HepG2 (cell line): ENCODE data around the gene UBE2S. TPM values are rescaled to one million over a fixed set of nuclear protein-coding genes. Genes with fewer than 3 reads are reported as not detected.

ENCODE experiments used
- CAMTA2 ChIP-seq: sonication (generic); formaldehyde crosslinking; IDR thresholded peaks from 2 replicates; pipeline ENCODE4 v1.4.0; 2020; ENCODE audit warnings: mild to moderate bottlenecking, missing genetic modification reagents, borderline replicate concordance
- FOXA3 ChIP-seq: IDR thresholded peaks from 2 replicates; pipeline ENCODE4 v1.6.1; 2016; ENCODE audit warnings: missing genetic modification reagents, missing compliant biosample characterization
- HDAC6 ChIP-seq: fragments of 200-600 bp; sonication (generic); IDR thresholded peaks from 2 replicates; pipeline ENCODE4 v1.7.0; 2017; ENCODE audit warnings: mild to moderate bottlenecking, antibody characterized with exemption, low read length, low read depth
- HES4 ChIP-seq: sonication (generic); formaldehyde crosslinking; IDR thresholded peaks from 2 replicates; pipeline ENCODE4 v1.9.0; 2021; ENCODE audit warnings: mild to moderate bottlenecking, missing genetic modification reagents, borderline replicate concordance
- MAF1 ChIP-seq: sonication (generic); formaldehyde crosslinking; IDR thresholded peaks from 2 replicates; pipeline ENCODE4 v1.5.0; 2020; ENCODE audit warnings: missing genetic modification reagents, borderline replicate concordance
- NCOA2 ChIP-seq: sonication (generic); formaldehyde crosslinking; IDR thresholded peaks from 2 replicates; pipeline ENCODE4 v1.8.0; 2022; ENCODE audit warnings: inconsistent platforms
- NONO ChIP-seq, 2 experiments: fragments of 450-650 bp in 1 of 2; sonication (generic) in 1 of 2; formaldehyde crosslinking in 1 of 2; IDR thresholded peaks in 1 of 2; conservative IDR thresholded peaks in 1 of 2; 2 replicates each; pipeline versions ENCODE4 v1.6.1 to v1.8.0; 2017 to 2022; ENCODE audit warnings: mild to moderate bottlenecking in 1 of 2, missing genetic modification reagents in 1 of 2, moderate library complexity in 1 of 2
- ZC3H13 ChIP-seq: sonication (generic); formaldehyde crosslinking; IDR thresholded peaks from 2 replicates; pipeline ENCODE4 v1.8.1; 2023; ENCODE audit warnings: mild to moderate bottlenecking, missing genetic modification reagents, moderate library complexity
- ZC3H4 ChIP-seq: sonication (generic); formaldehyde crosslinking; IDR thresholded peaks from 2 replicates; pipeline ENCODE4 v1.4.0; 2020; ENCODE audit warnings: missing genetic modification reagents, borderline replicate concordance
- ZNF207 ChIP-seq: fragments of 450-650 bp; IDR thresholded peaks from 2 replicates; pipeline ENCODE4 v1.6.1; 2016; ENCODE audit warnings: antibody characterized with exemption, borderline replicate concordance
- ZNF326 ChIP-seq: sonication (generic); formaldehyde crosslinking; IDR thresholded peaks from 2 replicates; pipeline ENCODE4 v1.4.0; 2020; ENCODE audit warnings: missing genetic modification reagents, borderline replicate concordance
- ZNF33A ChIP-seq: sonication (generic); formaldehyde crosslinking; IDR thresholded peaks from 2 replicates; pipeline ENCODE4 v1.5.1; 2020; ENCODE audit warnings: missing genetic modification reagents, mild to moderate bottlenecking, moderate library complexity, borderline replicate concordance
- ZNF720 ChIP-seq: sonication (generic); formaldehyde crosslinking; IDR thresholded peaks from 2 replicates; pipeline ENCODE4 v1.4.0; 2020; ENCODE audit warnings: missing genetic modification reagents
- polyA plus RNA-seq, 8 experiments: library from polyadenylated mRNA; depleted of rRNA in 3 of 8; stranded (reverse) in 7 of 8; unstranded in 1 of 8; fragments of >200 nt; fragmentation: Illumina TruSeq in 4 of 8; extraction: Trizol in 4 of 8; gene quantifications; 2 replicates each; pipeline versions ENCODE4 v1.2.1 to v1.2.3, GENCODE V29; 2011 to 2016; ENCODE audit warnings: low read depth in 4 of 8, missing spikeins in 1 of 8, mixed read lengths in 1 of 8; ENCODE audit not compliant: insufficient read depth in 1 of 8
- total RNA-seq, 5 experiments: library from RNA; depleted of rRNA; stranded (reverse); fragments of >200 nt; fragmentation: Illumina TruSeq; extraction: Trizol; gene quantifications; 2 replicates each; pipeline ENCODE4 v1.2.3, GENCODE V29; 2016; ENCODE audit warnings: low read depth in 1 of 5
- TF ChIP-seq, protein P1 (sequence below): sonication (generic); formaldehyde crosslinking; IDR thresholded peaks from 2 replicates; pipeline ENCODE4 v1.4.0; 2020; ENCODE audit warnings: missing genetic modification reagents, borderline replicate concordance
- TF ChIP-seq, protein P2 (sequence below), 2 experiments: fragments of 450-650 bp in 1 of 2; sonication (generic) in 1 of 2; formaldehyde crosslinking; IDR thresholded peaks; 2 replicates each; pipeline versions ENCODE4 v1.5.0 to v1.8.0; 2020 to 2022; ENCODE audit warnings: mild to moderate bottlenecking in 1 of 2, missing genetic modification reagents in 1 of 2
- TF ChIP-seq, protein P3 (sequence below): sonication (generic); formaldehyde crosslinking; IDR thresholded peaks from 2 replicates; pipeline ENCODE4 v1.5.1; 2020; ENCODE audit warnings: missing genetic modification reagents, mild to moderate bottlenecking, borderline replicate concordance
- TF ChIP-seq, protein P4 (sequence below): sonication (generic); formaldehyde crosslinking; IDR thresholded peaks from 2 replicates; pipeline ENCODE4 v1.4.0; 2020; ENCODE audit warnings: mild to moderate bottlenecking, low read depth, missing genetic modification reagents
- TF ChIP-seq, protein P5 (sequence below): sonication (generic); formaldehyde crosslinking; conservative IDR thresholded peaks from 2 replicates; pipeline ENCODE4 v1.4.0; 2020; ENCODE audit warnings: missing genetic modification reagents

Gene UBE2S
- total and polyA plus RNA-seq, 2 of the 13 experiments (the other 11 are each of a cell fraction or from before 2014, with no cell fraction given) = 32.2 to 39.3 TPM

DNA sequence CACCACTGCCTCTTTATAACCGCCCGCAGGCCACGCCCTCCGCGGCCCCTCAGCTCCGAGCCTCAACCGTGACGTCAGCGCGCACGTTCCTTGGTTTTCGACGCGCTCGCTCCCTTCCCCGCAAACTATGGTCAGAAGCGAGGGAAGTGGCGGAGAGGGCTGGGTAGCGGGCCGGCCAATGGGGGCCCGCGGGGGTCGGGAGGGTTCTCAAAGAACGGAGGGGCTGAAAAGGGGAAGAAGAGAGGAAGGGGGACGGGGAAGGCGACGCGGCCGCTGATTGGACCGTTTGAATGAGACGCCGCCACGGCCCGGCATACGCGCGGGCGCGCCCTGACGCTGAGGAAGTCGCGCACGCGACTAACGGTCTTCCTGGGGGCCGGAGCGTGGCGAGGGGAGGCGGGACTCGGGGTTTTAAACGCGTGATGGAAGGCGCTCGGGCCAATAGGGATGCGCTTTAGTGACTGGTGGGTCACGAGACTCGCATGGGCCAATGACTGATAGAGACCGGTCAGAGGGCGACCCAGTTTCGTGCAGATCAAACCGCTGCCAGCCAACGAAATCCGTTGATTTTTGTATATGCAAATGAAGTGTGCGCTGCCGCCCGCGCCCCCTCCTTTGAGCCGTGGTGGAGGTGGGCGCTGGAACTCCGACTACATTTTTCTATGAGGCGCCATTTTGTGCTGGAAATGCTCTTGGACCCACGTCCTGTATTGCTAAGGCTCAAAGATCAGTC is 378 bp upstream of the UBE2S start (continued):
- TF ChIP-seq CAMTA2 (CRISPR knock-in tag) = peak; percentile 59; the same call in 1 of the 2 replicates
- TF ChIP-seq ZNF207 = no peak
- TF ChIP-seq, protein P1, sequence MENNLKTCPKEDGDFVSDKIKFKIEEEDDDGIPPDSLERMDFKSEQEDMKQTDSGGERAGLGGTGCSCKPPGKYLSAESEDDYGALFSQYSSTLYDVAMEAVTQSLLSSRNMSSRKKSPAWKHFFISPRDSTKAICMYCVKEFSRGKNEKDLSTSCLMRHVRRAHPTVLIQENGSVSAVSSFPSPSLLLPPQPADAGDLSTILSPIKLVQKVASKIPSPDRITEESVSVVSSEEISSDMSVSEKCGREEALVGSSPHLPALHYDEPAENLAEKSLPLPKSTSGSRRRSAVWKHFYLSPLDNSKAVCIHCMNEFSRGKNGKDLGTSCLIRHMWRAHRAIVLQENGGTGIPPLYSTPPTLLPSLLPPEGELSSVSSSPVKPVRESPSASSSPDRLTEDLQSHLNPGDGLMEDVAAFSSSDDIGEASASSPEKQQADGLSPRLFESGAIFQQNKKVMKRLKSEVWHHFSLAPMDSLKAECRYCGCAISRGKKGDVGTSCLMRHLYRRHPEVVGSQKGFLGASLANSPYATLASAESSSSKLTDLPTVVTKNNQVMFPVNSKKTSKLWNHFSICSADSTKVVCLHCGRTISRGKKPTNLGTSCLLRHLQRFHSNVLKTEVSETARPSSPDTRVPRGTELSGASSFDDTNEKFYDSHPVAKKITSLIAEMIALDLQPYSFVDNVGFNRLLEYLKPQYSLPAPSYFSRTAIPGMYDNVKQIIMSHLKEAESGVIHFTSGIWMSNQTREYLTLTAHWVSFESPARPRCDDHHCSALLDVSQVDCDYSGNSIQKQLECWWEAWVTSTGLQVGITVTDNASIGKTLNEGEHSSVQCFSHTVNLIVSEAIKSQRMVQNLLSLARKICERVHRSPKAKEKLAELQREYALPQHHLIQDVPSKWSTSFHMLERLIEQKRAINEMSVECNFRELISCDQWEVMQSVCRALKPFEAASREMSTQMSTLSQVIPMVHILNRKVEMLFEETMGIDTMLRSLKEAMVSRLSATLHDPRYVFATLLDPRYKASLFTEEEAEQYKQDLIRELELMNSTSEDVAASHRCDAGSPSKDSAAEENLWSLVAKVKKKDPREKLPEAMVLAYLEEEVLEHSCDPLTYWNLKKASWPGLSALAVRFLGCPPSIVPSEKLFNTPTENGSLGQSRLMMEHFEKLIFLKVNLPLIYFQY (CRISPR knock-in tag) = no peak
- 0 out of 2 replicates have a peak, but pooled peaks have one; percentile 14 for TF ChIP-seq NCOA2
- no peak for TF ChIP-seq ZNF33A
- no peak for TF ChIP-seq HES4 (CRISPR knock-in tag)
- TF ChIP-seq, protein P2, sequence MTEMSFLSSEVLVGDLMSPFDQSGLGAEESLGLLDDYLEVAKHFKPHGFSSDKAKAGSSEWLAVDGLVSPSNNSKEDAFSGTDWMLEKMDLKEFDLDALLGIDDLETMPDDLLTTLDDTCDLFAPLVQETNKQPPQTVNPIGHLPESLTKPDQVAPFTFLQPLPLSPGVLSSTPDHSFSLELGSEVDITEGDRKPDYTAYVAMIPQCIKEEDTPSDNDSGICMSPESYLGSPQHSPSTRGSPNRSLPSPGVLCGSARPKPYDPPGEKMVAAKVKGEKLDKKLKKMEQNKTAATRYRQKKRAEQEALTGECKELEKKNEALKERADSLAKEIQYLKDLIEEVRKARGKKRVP (CRISPR knock-in tag; IDR thresholded peaks at IDR 0.05) = peak in 1 of 2 experiments; percentile 76; a peak in 2 of 4 replicates
- no peak for TF ChIP-seq ZNF326
- no peak for TF ChIP-seq ZC3H4 (CRISPR knock-in tag)
- TF ChIP-seq NONO (IDR thresholded peaks at IDR 0.05) = no peak
- TF ChIP-seq NONO (CRISPR knock-in tag; conservative IDR thresholded peaks at IDR 0.05) = peak; percentile 76
- TF ChIP-seq, protein P3, sequence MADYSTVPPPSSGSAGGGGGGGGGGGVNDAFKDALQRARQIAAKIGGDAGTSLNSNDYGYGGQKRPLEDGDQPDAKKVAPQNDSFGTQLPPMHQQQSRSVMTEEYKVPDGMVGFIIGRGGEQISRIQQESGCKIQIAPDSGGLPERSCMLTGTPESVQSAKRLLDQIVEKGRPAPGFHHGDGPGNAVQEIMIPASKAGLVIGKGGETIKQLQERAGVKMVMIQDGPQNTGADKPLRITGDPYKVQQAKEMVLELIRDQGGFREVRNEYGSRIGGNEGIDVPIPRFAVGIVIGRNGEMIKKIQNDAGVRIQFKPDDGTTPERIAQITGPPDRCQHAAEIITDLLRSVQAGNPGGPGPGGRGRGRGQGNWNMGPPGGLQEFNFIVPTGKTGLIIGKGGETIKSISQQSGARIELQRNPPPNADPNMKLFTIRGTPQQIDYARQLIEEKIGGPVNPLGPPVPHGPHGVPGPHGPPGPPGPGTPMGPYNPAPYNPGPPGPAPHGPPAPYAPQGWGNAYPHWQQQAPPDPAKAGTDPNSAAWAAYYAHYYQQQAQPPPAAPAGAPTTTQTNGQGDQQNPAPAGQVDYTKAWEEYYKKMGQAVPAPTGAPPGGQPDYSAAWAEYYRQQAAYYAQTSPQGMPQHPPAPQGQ (CRISPR knock-in tag) = no peak
- TF ChIP-seq HDAC6 = no peak
- TF ChIP-seq, protein P4, sequence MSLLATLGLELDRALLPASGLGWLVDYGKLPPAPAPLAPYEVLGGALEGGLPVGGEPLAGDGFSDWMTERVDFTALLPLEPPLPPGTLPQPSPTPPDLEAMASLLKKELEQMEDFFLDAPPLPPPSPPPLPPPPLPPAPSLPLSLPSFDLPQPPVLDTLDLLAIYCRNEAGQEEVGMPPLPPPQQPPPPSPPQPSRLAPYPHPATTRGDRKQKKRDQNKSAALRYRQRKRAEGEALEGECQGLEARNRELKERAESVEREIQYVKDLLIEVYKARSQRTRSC (CRISPR knock-in tag) = 0 out of 2 replicates have a peak, but pooled peaks have one; percentile 59
- TF ChIP-seq, protein P5, sequence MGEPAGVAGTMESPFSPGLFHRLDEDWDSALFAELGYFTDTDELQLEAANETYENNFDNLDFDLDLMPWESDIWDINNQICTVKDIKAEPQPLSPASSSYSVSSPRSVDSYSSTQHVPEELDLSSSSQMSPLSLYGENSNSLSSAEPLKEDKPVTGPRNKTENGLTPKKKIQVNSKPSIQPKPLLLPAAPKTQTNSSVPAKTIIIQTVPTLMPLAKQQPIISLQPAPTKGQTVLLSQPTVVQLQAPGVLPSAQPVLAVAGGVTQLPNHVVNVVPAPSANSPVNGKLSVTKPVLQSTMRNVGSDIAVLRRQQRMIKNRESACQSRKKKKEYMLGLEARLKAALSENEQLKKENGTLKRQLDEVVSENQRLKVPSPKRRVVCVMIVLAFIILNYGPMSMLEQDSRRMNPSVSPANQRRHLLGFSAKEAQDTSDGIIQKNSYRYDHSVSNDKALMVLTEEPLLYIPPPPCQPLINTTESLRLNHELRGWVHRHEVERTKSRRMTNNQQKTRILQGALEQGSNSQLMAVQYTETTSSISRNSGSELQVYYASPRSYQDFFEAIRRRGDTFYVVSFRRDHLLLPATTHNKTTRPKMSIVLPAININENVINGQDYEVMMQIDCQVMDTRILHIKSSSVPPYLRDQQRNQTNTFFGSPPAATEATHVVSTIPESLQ = no peak
- 0 out of 2 replicates have a peak, but pooled peaks have one; percentile 52 for TF ChIP-seq ZC3H13
- 0 out of 2 replicates have a peak, but pooled peaks have one; percentile 52 for TF ChIP-seq MAF1
- no peak for TF ChIP-seq FOXA3
- no peak for TF ChIP-seq ZNF720 (CRISPR knock-in tag)
